ENCODE results near the gene ZNF518A. TPM values are rescaled to one million over a fixed set of nuclear protein-coding genes. Genes with fewer than 3 reads are reported as not detected.
A peak's percentile ranks its signal among the peaks of the same experiment; 100 is the strongest.

Gene ZNF518A
- total RNA-seq, 1 donor from 2014 or later = 21.1 TPM

- H3K4me3 ChIP-seq (ENCODE audit: low read depth, low read length) = peak overlapping the region; percentile 43
- H3K27me3 ChIP-seq (ENCODE audit: control insufficient read depth, insufficient read depth, low read length) = no peaks in the 10 kb centered on the region
- no peak for TF ChIP-seq CTCF (IDR thresholded peaks at IDR 0.05; ENCODE audit: insufficient read depth, low read length, severe bottlenecking)
- DNase-seq (ENCODE audit: low read depth) (peak; percentile 62), FAIRE-seq (peak; percentile 91)
- H3K36me3 ChIP-seq (ENCODE audit: control insufficient read depth, insufficient read depth, low read length) = no peaks in the 10 kb centered on the region
These were observed 5.6 kb upstream of the ZNF518A start for GRCh38 chr10:96124230-96125141.

DNA sequence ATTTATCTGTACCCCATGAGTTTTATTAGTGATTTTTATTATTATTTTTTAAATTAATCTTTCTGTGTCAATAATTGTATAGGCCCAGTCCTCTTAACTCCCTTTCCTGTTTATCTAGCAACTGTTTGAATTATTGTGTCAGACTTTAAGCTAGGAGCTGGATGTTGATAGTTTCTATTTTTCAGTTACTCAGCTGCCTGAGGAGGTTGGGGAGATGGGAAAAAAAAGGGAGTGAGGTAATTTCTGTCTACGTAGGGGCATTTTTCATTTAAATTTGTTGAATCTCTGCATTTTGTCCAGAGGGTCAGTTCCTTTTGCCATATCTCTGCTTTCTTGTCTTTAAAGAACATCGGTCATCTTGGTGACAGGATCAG, 5.0 kb upstream of the ZNF518A start:
- FAIRE-seq = no peak
- Histone ChIP-seq H3K36me3 (ENCODE audit: control insufficient read depth, insufficient read depth, low read length) (no peaks in the 10 kb centered on the region), H3K4me3 (ENCODE audit: low read depth, low read length) (no peak overlapping the region), H3K27me3 (ENCODE audit: control insufficient read depth, insufficient read depth, low read length) (no peaks in the 10 kb centered on the region)
- peak; percentile 8 for DNase-seq (ENCODE audit: low read depth)
- no peak for TF ChIP-seq CTCF (IDR thresholded peaks at IDR 0.05; ENCODE audit: insufficient read depth, low read length, severe bottlenecking)

GRCh38 chr10:96130326-96130995, 364 bp downstream of the ZNF518A start:
- Histone ChIP-seq H3K36me3 (ENCODE audit: control insufficient read depth, insufficient read depth, low read length) (no peaks in the 10 kb centered on the region), H3K27me3 (ENCODE audit: control insufficient read depth, insufficient read depth, low read length) (no peaks in the 10 kb centered on the region), H3K4me3 (ENCODE audit: low read depth, low read length) (peak overlapping the region; percentile 69)
- FAIRE-seq = no peak
- TF ChIP-seq CTCF (IDR thresholded peaks at IDR 0.05; ENCODE audit: insufficient read depth, low read length, severe bottlenecking) = peak; percentile 12
- DNase-seq (ENCODE audit: low read depth) = peak; percentile 59

DNA sequence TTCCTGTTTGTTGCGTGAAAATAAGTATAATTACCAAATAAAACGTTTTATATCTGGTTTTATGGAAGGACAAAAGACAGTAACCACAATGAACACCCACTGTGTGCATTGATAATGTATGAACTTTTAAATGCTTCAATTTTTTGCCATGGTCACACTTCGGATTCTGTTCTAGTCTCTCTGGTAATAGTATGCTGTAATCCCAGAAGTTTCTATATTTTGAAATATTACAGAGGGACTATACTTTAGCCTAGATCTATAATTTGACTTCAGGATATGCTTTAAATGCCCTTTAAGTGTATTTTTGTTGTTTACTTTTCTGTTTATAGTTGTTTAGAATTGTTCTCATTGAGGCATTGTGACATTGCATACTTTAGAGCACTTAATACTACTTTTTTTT, 1.5 kb downstream of the ZNF518A start:
- FAIRE-seq (no peak), DNase-seq (ENCODE audit: low read depth) (no peak)
- no peaks in the 10 kb centered on the region for H3K36me3 ChIP-seq (ENCODE audit: control insufficient read depth, insufficient read depth, low read length)
- H3K4me3 ChIP-seq (ENCODE audit: low read depth, low read length) = no peak overlapping the region
- TF ChIP-seq CTCF (IDR thresholded peaks at IDR 0.05; ENCODE audit: insufficient read depth, low read length, severe bottlenecking) = no peak
- no peaks in the 10 kb centered on the region for H3K27me3 ChIP-seq (ENCODE audit: control insufficient read depth, insufficient read depth, low read length)

- Histone ChIP-seq H3K4me3 (ENCODE audit: low read depth, low read length) (no peak overlapping the region), H3K36me3 (ENCODE audit: control insufficient read depth, insufficient read depth, low read length) (no peaks in the 10 kb centered on the region), H3K27me3 (ENCODE audit: control insufficient read depth, insufficient read depth, low read length) (no peaks in the 10 kb centered on the region)
- no peak for TF ChIP-seq CTCF (IDR thresholded peaks at IDR 0.05; ENCODE audit: insufficient read depth, low read length, severe bottlenecking)
- peak; percentile 87 for DNase-seq (ENCODE audit: low read depth)
- no peak for FAIRE-seq
These were observed 3.0 kb downstream of the ZNF518A start for GRCh38 chr10:96133135-96133534.
